HG03095 (cell line): ENCODE measurements around the gene TALDO1.

Experiments used
- ATAC-seq: cut with Tn5 transposase; IDR thresholded peaks from one replicate; pipeline ENCODE4 v1.9.1; 2021; ENCODE audit warnings: moderate library complexity; ENCODE audit not compliant: unreplicated experiment

The TALDO1 gene

GRCh38 chr11:786235-787083 lies 39.2 kb downstream of the TALDO1 start:
- no peak for ATAC-seq

GRCh38 chr11:787084-787675 lies 39.9 kb downstream of the TALDO1 start:
- ATAC-seq: no peak

- ATAC-seq: no peak
These were observed 40.9 kb downstream of the TALDO1 start for GRCh38 chr11:788009-788640.

- no peak for ATAC-seq
These were observed 42.0 kb downstream of the TALDO1 start for GRCh38 chr11:788953-789940.

GRCh38 chr11:789943-790342 lies 42.7 kb downstream of the TALDO1 start, which contains the start of gene CEND1:
Gene CEND1 (minus strand): TSS chr11:790090. CDS start chr11:788576, 1,514 bp downstream.
- ATAC-seq: no peak

- no peak for ATAC-seq
These were observed 43.7 kb downstream of the TALDO1 start for GRCh38 chr11:790721-791564.

- no peak for ATAC-seq
These were observed 44.6 kb downstream of the TALDO1 start for GRCh38 chr11:791658-792534.

- ATAC-seq: no peak
These were observed 45.2 kb downstream of the TALDO1 start for GRCh38 chr11:792535-792821.

- ATAC-seq: no peak
These were observed 45.6 kb downstream of the TALDO1 start for GRCh38 chr11:792873-793272.

- ATAC-seq: no peak
These were observed 46.3 kb downstream of the TALDO1 start for GRCh38 chr11:793556-793955.

- ATAC-seq: no peak
These were observed 46.9 kb downstream of the TALDO1 start for GRCh38 chr11:794013-794765.

- ATAC-seq: no peak
These were observed 47.7 kb downstream of the TALDO1 start for GRCh38 chr11:794766-795633.

- ATAC-seq: no peak
These were observed 48.6 kb downstream of the TALDO1 start for GRCh38 chr11:795634-796564.

GRCh38 chr11:796565-797295 lies 49.5 kb downstream of the TALDO1 start:
- no peak for ATAC-seq

- peak; percentile 37 for ATAC-seq
These were observed 50.2 kb downstream of the TALDO1 start for GRCh38 chr11:797296-798092.
